HEK293 (cell line): ENCODE data around the gene GSG1L2.

Experiments used
- CTCF ChIA-PET: fragments of 350-600 bp; formaldehyde crosslinking; extraction: SDS; loops from one replicate; lab custom pipeline; 2021; ENCODE audit warnings: antibody characterized with exemption; lab: Yijun Ruan, JAX
- POLR2A ChIA-PET: fragments of 300-600 bp; formaldehyde crosslinking; extraction: SDS; loops from one replicate; lab custom pipeline; 2020; ENCODE audit warnings: antibody characterized with exemption, inconsistent platforms; lab: Yijun Ruan, JAX
- H3K27ac ChIP-seq: fragments of 200-500 bp; sonication (Bioruptor generic); 2 replicates; pipeline ENCODE4 v1.5.1; 2014; ENCODE audit warnings: low read depth, low read length, control low read depth, inconsistent platforms; ENCODE audit errors: extremely low read depth
- H3K36me3 ChIP-seq, 2 experiments: fragments of 200-500 bp in 1 of 2; sonication (Bioruptor generic) in 1 of 2; 1 replicate in 1 of 2; 2 replicates in 1 of 2; pipeline ENCODE4 v1.5.1; 2014 to 2017; ENCODE audit warnings: inconsistent platforms in 2 of 2, low read length in 2 of 2; ENCODE audit not compliant: control insufficient read depth in 2 of 2, insufficient read depth in 1 of 2
- H3K4me1 ChIP-seq: fragments of 200-500 bp; sonication (Bioruptor generic); 2 replicates; pipeline ENCODE4 v1.5.1; 2014; ENCODE audit warnings: mild to moderate bottlenecking, low read length, inconsistent platforms; ENCODE audit not compliant: control insufficient read depth, insufficient read depth
- H3K4me3 ChIP-seq: 2 replicates; pipeline ENCODE4 v1.5.1; 2011; ENCODE audit warnings: low read depth, mild to moderate bottlenecking, control low read depth, low read length, moderate library complexity
- H3K9me3 ChIP-seq: fragments of 200-500 bp; sonication (Bioruptor generic); 2 replicates; pipeline ENCODE4 v1.5.1; 2014; ENCODE audit warnings: low read depth, low read length, inconsistent platforms; ENCODE audit not compliant: control insufficient read depth, insufficient read depth
- BCL11B ChIP-seq: fragments of 450-650 bp; formaldehyde crosslinking; IDR thresholded peaks from 2 replicates; pipeline ENCODE4 v1.5.1; 2016; ENCODE audit warnings: low read depth, missing biosample characterization, missing genetic modification characterization
- HOXA7 ChIP-seq: sonication (generic); formaldehyde crosslinking; IDR thresholded peaks from 2 replicates; pipeline ENCODE4 v1.8.1; 2022; ENCODE audit warnings: missing genetic modification reagents, borderline replicate concordance
- PRDM4 ChIP-seq: fragments of 450-650 bp; formaldehyde crosslinking; IDR thresholded peaks from 2 replicates; pipeline ENCODE4 v1.5.1; 2017; ENCODE audit warnings: missing biosample characterization, missing genetic modification characterization
- ZBTB44 ChIP-seq: fragments of 450-650 bp; IDR thresholded peaks from 2 replicates; pipeline ENCODE4 v1.5.1; 2018; ENCODE audit warnings: missing biosample characterization, mild to moderate bottlenecking, missing genetic modification characterization
- ZBTB7A ChIP-seq: fragments of 450-650 bp; formaldehyde crosslinking; IDR thresholded peaks from 2 replicates; pipeline ENCODE4 v1.5.1; 2016; ENCODE audit warnings: low read depth, missing biosample characterization, missing genetic modification characterization
- ZNF112 ChIP-seq: fragments of 450-650 bp; formaldehyde crosslinking; IDR thresholded peaks from 2 replicates; pipeline ENCODE4 v1.5.0; 2017; ENCODE audit warnings: missing biosample characterization, missing genetic modification characterization
- ZNF132 ChIP-seq: fragments of 450-650 bp; formaldehyde crosslinking; IDR thresholded peaks from 2 replicates; pipeline ENCODE4 v1.5.1; 2017; ENCODE audit warnings: missing biosample characterization, missing genetic modification characterization, borderline replicate concordance
- ZNF133 ChIP-seq: fragments of 450-650 bp; formaldehyde crosslinking; IDR thresholded peaks from 2 replicates; pipeline ENCODE4 v1.5.1; 2016; ENCODE audit warnings: missing biosample characterization, missing genetic modification characterization
- ZNF211 ChIP-seq: fragments of 450-650 bp; formaldehyde crosslinking; IDR thresholded peaks from 2 replicates; pipeline ENCODE4 v1.5.1; 2016; ENCODE audit warnings: low read depth, missing biosample characterization, missing genetic modification characterization
- ZNF292 ChIP-seq: fragments of 450-650 bp; formaldehyde crosslinking; IDR thresholded peaks from 2 replicates; pipeline ENCODE4 v1.5.1; 2016; ENCODE audit warnings: low read depth, missing biosample characterization, missing genetic modification characterization, borderline replicate concordance
- ZNF354C ChIP-seq: fragments of 450-650 bp; formaldehyde crosslinking; IDR thresholded peaks from 2 replicates; pipeline ENCODE4 v1.5.1; 2016; ENCODE audit warnings: missing biosample characterization, missing genetic modification characterization, low read depth, borderline replicate concordance
- ZNF423 ChIP-seq: fragments of 450-650 bp; formaldehyde crosslinking; IDR thresholded peaks from 2 replicates; pipeline ENCODE4 v1.5.1; 2016; ENCODE audit warnings: missing biosample characterization, missing genetic modification characterization
- ZNF488 ChIP-seq: fragments of 450-650 bp; formaldehyde crosslinking; IDR thresholded peaks from 2 replicates; pipeline ENCODE4 v1.5.1; 2016; ENCODE audit warnings: missing biosample characterization, missing genetic modification characterization
- ZNF513 ChIP-seq: fragments of 450-650 bp; IDR thresholded peaks from 2 replicates; pipeline ENCODE4 v1.5.1; 2018; ENCODE audit warnings: missing biosample characterization, missing genetic modification characterization
- ZNF544 ChIP-seq: fragments of 450-650 bp; formaldehyde crosslinking; IDR thresholded peaks from 2 replicates; pipeline ENCODE4 v1.5.0; 2017; ENCODE audit warnings: missing biosample characterization, missing genetic modification characterization
- ZNF624 ChIP-seq: fragments of 450-650 bp; formaldehyde crosslinking; IDR thresholded peaks from 2 replicates; pipeline ENCODE4 v1.5.1; 2017; ENCODE audit warnings: missing biosample characterization, missing genetic modification characterization
- ZNF639 ChIP-seq: fragments of 450-650 bp; formaldehyde crosslinking; IDR thresholded peaks from 2 replicates; pipeline ENCODE4 v1.5.1; 2016; ENCODE audit warnings: missing biosample characterization, missing genetic modification characterization
- ZNF660 ChIP-seq: fragments of 450-650 bp; IDR thresholded peaks from 2 replicates; pipeline ENCODE4 v1.5.1; 2018; ENCODE audit warnings: missing biosample characterization, mild to moderate bottlenecking, missing genetic modification characterization
- ZNF843 ChIP-seq: fragments of 450-650 bp; formaldehyde crosslinking; IDR thresholded peaks from 2 replicates; pipeline ENCODE4 v1.5.1; 2016; ENCODE audit warnings: missing biosample characterization, missing genetic modification characterization
- ZSCAN4 ChIP-seq: fragments of 450-650 bp; formaldehyde crosslinking; IDR thresholded peaks from 2 replicates; pipeline ENCODE4 v1.5.1; 2017; ENCODE audit warnings: missing biosample characterization, missing genetic modification characterization
- ZSCAN5A ChIP-seq: fragments of 450-650 bp; formaldehyde crosslinking; IDR thresholded peaks from 2 replicates; pipeline ENCODE4 v1.5.1; 2016; ENCODE audit warnings: missing biosample characterization, missing genetic modification characterization

GSG1L2 gene

GRCh38 chr17:9833922-9834321, 12.0 kb upstream of the GSG1L2 start (continued):
- no peak for TF ChIP-seq ZBTB7A (tag by site-specific recombination)
- no peak for TF ChIP-seq PRDM4 (tag by site-specific recombination)

- Histone ChIP-seq H3K4me3 (no peak overlapping the region), H3K4me1 (no peaks in the 10 kb centered on the region), H3K9me3 (no peaks in the 10 kb centered on the region), H3K27ac (no peak overlapping the region), H3K36me3 (no peaks in the 10 kb centered on the region)
- POLR2A ChIA-PET, result interaction anchor here (1.4 kb wide), 1 partner anchor 28 kb away, joined by 3 read pairs; no protein-coding TSS in a partner anchor
- CTCF ChIA-PET, result interaction anchor here (0.6 to 1.3 kb wide), 5 partner anchors 9 to 64 kb away, joined by 3 to 5 read pairs (median 4); no protein-coding TSS in a partner anchor
- TF ChIP-seq ZNF292 (tag by site-specific recombination), result no peak
- TF ChIP-seq ZNF211, result no peak
- TF ChIP-seq ZSCAN5A (tag by site-specific recombination), result no peak
- TF ChIP-seq ZNF639 (tag by site-specific recombination), result no peak
- TF ChIP-seq ZBTB44, result no peak
- TF ChIP-seq HOXA7 (CRISPR knock-in tag), result no peak
- TF ChIP-seq ZNF112 (tag by site-specific recombination), result no peak
- no peak for TF ChIP-seq ZSCAN4 (tag by site-specific recombination)
- TF ChIP-seq ZNF132 (tag by site-specific recombination), result no peak
- no peak for TF ChIP-seq ZNF624
- no peak for TF ChIP-seq ZNF544
- TF ChIP-seq, all 188 proteins: peak for 0
These were observed 8.8 kb upstream of the GSG1L2 start for GRCh38 chr17:9830711-9831110.

GRCh38 chr17:9829343-9829742, 7.5 kb upstream of the GSG1L2 start:
- POLR2A ChIA-PET, result interaction anchor here (1.4 kb wide), 1 partner anchor 27 kb away, joined by 3 read pairs; no protein-coding TSS in a partner anchor
- Histone ChIP-seq H3K4me1 (no peaks in the 10 kb centered on the region), H3K27ac (no peak overlapping the region), H3K36me3 (no peaks in the 10 kb centered on the region), H3K4me3 (no peak overlapping the region), H3K9me3 (no peaks in the 10 kb centered on the region)
- CTCF ChIA-PET, result interaction anchor here (0.9 to 1.1 kb wide), 2 partner anchors 9 to 251 kb away, joined by 4 read pairs; no protein-coding TSS in a partner anchor
- no peak for TF ChIP-seq ZNF660 (tag by site-specific recombination)
- TF ChIP-seq ZNF133 (tag by site-specific recombination), result no peak
- TF ChIP-seq ZNF354C, result no peak
- TF ChIP-seq BCL11B (tag by site-specific recombination), result no peak
- no peak for TF ChIP-seq ZNF423 (tag by site-specific recombination)
- no peak for TF ChIP-seq ZNF488 (tag by site-specific recombination)
- no peak for TF ChIP-seq ZNF843 (tag by site-specific recombination)
- TF ChIP-seq ZNF513, result no peak
- TF ChIP-seq ZNF132 (tag by site-specific recombination), result no peak
- no peak for TF ChIP-seq ZNF624
